Cardiac fibroblast (primary cell): ENCODE data around the gene TRPM3.

ENCODE experiments used
- DNase-seq, 2 donors: peaks; one replicate each; pipeline versions ENCODE4 v3.0.0 to v3.0.0-alpha.2; 2010; ENCODE audit warnings: low read depth in 2 of 2
- H3K4me3 ChIP-seq, 2 donors: replicated peaks in 1 of 2; 1 replicate in 1 of 2; 2 replicates in 1 of 2; pipeline ENCODE4 v1.5.1; 2011; ENCODE audit warnings: low read depth in 2 of 2, low read length in 2 of 2, mild to moderate bottlenecking in 2 of 2, moderate library complexity in 1 of 2
- TF ChIP-seq, protein P1 (sequence below): IDR thresholded peaks from one replicate; pipeline ENCODE4 v1.5.1; 2011; ENCODE audit warnings: low read depth, mild to moderate bottlenecking, low read length, inconsistent platforms

TRPM3 gene

DNA sequence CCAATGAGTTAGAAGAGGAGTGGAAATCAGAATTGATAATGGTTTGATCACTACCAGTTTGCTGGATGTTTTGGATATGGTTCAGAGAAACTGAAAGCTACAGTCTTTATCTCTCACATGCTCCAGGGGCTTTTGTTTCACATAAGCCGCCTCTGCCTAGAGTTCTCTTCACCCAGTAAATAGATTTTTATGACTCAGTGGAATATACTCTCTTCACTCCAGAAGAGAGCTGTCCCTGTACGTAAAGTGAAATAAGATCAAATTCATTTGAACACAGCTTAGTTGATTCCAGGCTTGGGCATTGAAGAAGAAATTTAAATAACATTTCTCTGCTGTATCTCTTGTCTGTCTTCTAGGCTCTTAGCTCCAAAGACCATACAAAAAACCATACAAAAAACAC is 184.9 kb downstream of the TRPM3 start:
- DNase-seq = peak in 1 of 2 donors; percentile 22
- TF ChIP-seq, protein P1, sequence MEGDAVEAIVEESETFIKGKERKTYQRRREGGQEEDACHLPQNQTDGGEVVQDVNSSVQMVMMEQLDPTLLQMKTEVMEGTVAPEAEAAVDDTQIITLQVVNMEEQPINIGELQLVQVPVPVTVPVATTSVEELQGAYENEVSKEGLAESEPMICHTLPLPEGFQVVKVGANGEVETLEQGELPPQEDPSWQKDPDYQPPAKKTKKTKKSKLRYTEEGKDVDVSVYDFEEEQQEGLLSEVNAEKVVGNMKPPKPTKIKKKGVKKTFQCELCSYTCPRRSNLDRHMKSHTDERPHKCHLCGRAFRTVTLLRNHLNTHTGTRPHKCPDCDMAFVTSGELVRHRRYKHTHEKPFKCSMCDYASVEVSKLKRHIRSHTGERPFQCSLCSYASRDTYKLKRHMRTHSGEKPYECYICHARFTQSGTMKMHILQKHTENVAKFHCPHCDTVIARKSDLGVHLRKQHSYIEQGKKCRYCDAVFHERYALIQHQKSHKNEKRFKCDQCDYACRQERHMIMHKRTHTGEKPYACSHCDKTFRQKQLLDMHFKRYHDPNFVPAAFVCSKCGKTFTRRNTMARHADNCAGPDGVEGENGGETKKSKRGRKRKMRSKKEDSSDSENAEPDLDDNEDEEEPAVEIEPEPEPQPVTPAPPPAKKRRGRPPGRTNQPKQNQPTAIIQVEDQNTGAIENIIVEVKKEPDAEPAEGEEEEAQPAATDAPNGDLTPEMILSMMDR = no peak
- H3K4me3 ChIP-seq = no peak overlapping the region

- TF ChIP-seq, protein P1 = no peak
- peak; percentile 22 to 56 for DNase-seq
- H3K4me3 ChIP-seq = no peak overlapping the region
Observed at GRCh38 chr9:70935856-70936255, 185.6 kb downstream of the TRPM3 start.

GRCh38 chr9:70934642-70935041 is 186.8 kb downstream of the TRPM3 start:
- TF ChIP-seq, protein P1 = no peak
- H3K4me3 ChIP-seq = no peak overlapping the region
- no peak for DNase-seq

GRCh38 chr9:70933321-70933720 is 188.1 kb downstream of the TRPM3 start:
- peak in 1 of 2 donors; percentile 42 for DNase-seq
- TF ChIP-seq, protein P1 = no peak
- no peak overlapping the region for H3K4me3 ChIP-seq

DNA sequence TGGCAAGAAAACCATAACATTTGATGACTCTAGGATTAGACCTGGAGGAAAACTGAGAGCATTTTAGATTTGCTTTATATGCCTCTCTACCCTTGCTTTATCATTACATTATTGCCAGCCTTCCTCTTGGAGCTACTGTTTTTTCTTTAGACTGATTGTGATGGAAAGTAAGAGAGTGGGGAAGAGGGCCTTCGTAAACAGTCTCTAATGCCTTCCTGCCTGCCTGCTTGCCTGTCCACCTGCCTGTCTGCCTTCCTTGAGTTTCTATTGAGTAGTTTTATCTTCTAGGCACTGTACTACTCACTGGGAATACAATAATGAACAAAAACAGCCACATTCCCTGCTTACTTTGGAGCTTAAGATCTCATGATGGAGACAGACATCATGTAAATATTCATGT is 189.3 kb downstream of the TRPM3 start:
- TF ChIP-seq, protein P1 = no peak
- DNase-seq = no peak
- H3K4me3 ChIP-seq = no peak overlapping the region

DNA sequence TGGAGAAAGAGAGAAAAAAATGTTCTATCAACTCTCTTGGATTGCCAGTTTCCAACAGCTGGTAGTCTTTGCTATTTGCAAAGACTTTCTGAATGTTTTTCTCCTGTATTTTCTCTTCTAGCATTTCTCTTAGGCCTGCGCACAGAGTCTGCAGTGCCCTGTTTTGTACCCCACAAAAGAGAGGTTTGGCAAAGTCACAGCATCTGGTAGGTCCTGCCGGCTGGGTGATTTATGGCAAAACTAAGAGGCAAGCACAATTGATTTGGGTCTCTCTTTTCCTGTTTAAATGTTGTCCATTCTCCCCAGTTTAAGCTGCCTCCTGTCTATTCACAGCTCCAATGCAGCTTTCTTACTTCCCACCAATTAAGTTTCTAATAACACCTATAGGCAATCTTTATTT is 193.9 kb downstream of the TRPM3 start:
- H3K4me3 ChIP-seq = no peak overlapping the region
- TF ChIP-seq, protein P1 = no peak
- no peak for DNase-seq

DNA sequence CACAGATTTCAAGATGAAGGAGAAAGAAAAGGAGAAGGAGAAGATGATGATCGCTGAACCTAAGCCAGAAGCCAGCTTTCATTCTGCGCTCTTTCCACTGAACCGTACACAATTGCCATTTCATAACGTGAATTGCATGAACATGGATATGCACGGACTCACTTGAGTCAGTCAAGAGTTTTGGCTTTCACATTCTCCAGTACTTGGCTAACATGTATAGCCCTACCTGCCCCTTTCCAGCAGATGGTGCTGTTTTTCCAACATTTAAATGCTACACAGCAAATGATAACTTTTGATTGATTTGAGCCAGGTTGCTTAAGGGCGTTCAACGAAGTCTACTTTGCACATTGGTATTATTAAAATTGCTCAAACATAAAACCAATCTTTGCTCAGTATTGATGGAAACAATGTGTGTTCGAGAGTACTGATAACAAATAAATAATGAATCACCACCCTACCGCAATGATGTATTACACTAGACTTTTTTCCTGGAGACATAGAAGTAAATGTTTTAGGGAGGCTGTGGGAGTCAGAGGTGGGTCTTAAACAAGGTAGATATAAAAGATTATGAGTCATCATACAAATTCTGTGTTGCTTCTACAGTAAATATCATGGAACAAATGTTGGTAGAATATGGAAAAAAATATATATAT is 196.4 kb downstream of the TRPM3 start:
- DNase-seq = peak; percentile 92 to 95
- H3K4me3 ChIP-seq = peak overlapping the region; percentile 6 to 26
- TF ChIP-seq, protein P1 = peak; percentile 85
